ENCODE measurements around the gene CCDC157.

The CCDC157 gene

DNA sequence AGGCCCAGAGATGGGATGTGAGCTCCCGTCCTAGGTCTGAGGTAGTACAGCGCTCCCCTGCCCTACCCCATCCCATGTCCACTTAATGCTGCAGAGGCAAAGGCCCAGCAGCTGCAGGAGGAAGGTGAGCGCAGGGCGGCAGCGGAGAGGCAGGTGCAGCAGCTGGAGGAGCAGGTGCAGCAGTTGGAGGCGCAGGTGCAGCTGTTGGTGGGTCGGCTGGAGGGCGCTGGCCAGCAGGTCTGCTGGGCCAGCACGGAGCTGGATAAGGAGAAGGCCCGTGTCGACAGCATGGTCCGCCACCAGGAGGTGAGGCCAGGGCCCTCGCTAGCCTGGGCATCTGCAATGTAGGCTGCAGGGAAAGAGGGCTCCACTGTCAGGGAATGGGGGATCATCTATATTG, 15.2 kb downstream of the CCDC157 start (continued):
- TF ChIP-seq, protein P1, sequence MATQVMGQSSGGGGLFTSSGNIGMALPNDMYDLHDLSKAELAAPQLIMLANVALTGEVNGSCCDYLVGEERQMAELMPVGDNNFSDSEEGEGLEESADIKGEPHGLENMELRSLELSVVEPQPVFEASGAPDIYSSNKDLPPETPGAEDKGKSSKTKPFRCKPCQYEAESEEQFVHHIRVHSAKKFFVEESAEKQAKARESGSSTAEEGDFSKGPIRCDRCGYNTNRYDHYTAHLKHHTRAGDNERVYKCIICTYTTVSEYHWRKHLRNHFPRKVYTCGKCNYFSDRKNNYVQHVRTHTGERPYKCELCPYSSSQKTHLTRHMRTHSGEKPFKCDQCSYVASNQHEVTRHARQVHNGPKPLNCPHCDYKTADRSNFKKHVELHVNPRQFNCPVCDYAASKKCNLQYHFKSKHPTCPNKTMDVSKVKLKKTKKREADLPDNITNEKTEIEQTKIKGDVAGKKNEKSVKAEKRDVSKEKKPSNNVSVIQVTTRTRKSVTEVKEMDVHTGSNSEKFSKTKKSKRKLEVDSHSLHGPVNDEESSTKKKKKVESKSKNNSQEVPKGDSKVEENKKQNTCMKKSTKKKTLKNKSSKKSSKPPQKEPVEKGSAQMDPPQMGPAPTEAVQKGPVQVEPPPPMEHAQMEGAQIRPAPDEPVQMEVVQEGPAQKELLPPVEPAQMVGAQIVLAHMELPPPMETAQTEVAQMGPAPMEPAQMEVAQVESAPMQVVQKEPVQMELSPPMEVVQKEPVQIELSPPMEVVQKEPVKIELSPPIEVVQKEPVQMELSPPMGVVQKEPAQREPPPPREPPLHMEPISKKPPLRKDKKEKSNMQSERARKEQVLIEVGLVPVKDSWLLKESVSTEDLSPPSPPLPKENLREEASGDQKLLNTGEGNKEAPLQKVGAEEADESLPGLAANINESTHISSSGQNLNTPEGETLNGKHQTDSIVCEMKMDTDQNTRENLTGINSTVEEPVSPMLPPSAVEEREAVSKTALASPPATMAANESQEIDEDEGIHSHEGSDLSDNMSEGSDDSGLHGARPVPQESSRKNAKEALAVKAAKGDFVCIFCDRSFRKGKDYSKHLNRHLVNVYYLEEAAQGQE (tag by site-specific recombination; IDR thresholded peaks at IDR 0.05) = no peak
- no peak for TF ChIP-seq ZNF121 (tag by site-specific recombination; IDR thresholded peaks at IDR 0.05)

DNA sequence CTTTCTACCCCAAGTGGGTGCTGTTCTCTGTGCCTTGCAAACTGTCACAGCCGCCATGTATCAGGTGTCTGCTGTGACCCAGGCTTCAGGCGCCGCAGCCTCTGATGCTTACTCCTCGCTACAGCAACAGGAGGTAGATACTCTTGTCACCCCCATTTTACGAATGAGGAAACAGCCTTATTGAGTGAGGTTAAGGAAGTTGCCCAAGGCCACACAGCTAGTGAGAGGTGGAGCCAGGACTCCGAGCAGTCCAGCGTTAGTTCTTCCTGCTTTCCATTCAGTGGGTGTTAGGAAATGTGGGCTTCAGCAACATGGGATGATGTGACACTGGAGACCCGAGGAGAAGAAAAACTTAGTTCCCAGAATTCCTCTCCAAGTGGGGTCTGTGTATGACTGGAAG, 16.1 kb downstream of the CCDC157 start:
- TF ChIP-seq ZNF610 (tag by site-specific recombination; IDR thresholded peaks at IDR 0.05; ENCODE audit: borderline replicate concordance) (no peak), ZNF777 (tag by site-specific recombination; IDR thresholded peaks at IDR 0.05; ENCODE audit: borderline replicate concordance) (no peak), ZNF596 (tag by site-specific recombination; IDR thresholded peaks at IDR 0.05) (no peak), SCRT1 (tag by site-specific recombination; IDR thresholded peaks at IDR 0.05; ENCODE audit: borderline replicate concordance) (no peak), ZNF585B (tag by site-specific recombination; IDR thresholded peaks at IDR 0.05) (no peak), REPIN1 (tag by site-specific recombination; IDR thresholded peaks at IDR 0.05; ENCODE audit: low read depth) (no peak), MEIS1 (CRISPR knock-in tag; IDR thresholded peaks at IDR 0.05; ENCODE audit: borderline replicate concordance) (no peak), WT1 (tag by site-specific recombination; IDR thresholded peaks at IDR 0.05) (no peak), ZNF211 (tag by site-specific recombination; IDR thresholded peaks at IDR 0.05; ENCODE audit: low read depth) (no peak), ZNF544 (tag by site-specific recombination; IDR thresholded peaks at IDR 0.05) (no peak), ZBTB1 (tag by site-specific recombination; IDR thresholded peaks at IDR 0.05) (no peak)
- TF ChIP-seq, protein P2, sequence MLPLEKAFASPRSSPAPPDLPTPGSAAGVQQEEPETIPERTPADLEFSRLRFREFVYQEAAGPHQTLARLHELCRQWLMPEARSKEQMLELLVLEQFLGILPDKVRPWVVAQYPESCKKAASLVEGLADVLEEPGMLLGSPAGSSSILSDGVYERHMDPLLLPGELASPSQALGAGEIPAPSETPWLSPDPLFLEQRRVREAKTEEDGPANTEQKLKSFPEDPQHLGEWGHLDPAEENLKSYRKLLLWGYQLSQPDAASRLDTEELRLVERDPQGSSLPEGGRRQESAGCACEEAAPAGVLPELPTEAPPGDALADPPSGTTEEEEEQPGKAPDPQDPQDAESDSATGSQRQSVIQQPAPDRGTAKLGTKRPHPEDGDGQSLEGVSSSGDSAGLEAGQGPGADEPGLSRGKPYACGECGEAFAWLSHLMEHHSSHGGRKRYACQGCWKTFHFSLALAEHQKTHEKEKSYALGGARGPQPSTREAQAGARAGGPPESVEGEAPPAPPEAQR (tag by site-specific recombination; IDR thresholded peaks at IDR 0.05) = no peak
- TF ChIP-seq, protein P3, sequence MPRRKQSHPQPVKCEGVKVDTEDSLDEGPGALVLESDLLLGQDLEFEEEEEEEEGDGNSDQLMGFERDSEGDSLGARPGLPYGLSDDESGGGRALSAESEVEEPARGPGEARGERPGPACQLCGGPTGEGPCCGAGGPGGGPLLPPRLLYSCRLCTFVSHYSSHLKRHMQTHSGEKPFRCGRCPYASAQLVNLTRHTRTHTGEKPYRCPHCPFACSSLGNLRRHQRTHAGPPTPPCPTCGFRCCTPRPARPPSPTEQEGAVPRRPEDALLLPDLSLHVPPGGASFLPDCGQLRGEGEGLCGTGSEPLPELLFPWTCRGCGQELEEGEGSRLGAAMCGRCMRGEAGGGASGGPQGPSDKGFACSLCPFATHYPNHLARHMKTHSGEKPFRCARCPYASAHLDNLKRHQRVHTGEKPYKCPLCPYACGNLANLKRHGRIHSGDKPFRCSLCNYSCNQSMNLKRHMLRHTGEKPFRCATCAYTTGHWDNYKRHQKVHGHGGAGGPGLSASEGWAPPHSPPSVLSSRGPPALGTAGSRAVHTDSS (tag by site-specific recombination; IDR thresholded peaks at IDR 0.05) = no peak
- TF ChIP-seq, protein P4, sequence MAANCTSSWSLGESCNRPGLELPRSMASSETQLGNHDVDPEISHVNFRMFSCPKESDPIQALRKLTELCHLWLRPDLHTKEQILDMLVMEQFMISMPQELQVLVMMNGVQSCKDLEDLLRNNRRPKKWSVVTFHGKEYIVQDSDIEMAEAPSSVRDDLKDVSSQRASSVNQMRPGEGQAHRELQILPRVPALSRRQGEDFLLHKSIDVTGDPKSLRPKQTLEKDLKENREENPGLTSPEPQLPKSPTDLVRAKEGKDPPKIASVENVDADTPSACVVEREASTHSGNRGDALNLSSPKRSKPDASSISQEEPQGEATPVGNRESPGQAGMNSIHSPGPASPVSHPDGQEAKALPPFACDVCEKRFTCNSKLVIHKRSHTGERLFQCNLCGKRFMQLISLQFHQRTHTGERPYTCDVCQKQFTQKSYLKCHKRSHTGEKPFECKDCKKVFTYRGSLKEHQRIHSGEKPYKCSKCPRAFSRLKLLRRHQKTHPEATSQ (tag by site-specific recombination; IDR thresholded peaks at IDR 0.05) = no peak
- Histone ChIP-seq H3K4me1 (ENCODE audit: control insufficient read depth, insufficient read depth, low read length) (no peaks in the 10 kb centered on the region), H3K9me3 (ENCODE audit: control insufficient read depth, insufficient read depth, low read depth, low read length) (no peaks in the 10 kb centered on the region), H3K4me3 (ENCODE audit: low read depth, low read length) (no peak overlapping the region), H3K36me3 (ENCODE audit: control insufficient read depth in 2 of 2, insufficient read depth in 1 of 2, low read length in 2 of 2) (peaks cover 0 to 29% of the 10 kb centered on the region in 2 experiments; a peak in 1 of 3 replicates), H3K27ac (ENCODE audit: extremely low read depth, low read depth, low read length) (no peak overlapping the region)
- CTCF ChIA-PET = interaction anchor here (0.9 to 1.1 kb wide), 2 partner anchors 12 to 13 kb away, joined by 3 to 5 read pairs; no protein-coding TSS in a partner anchor
- POLR2A ChIA-PET = interaction anchor here (1.5 kb wide), 1 partner anchor 16 kb away, joined by 4 read pairs; the partner anchor contains the start of genes CCDC157 and SF3A1
